A673 (cell line): ENCODE measurements around the gene KRTAP10-4.

Source experiments
- EZH2 ChIP-seq: fragments of 200-600 bp; sonication (generic); IDR thresholded peaks from 2 replicates; pipeline ENCODE4 v1.6.1; 2017; ENCODE audit warnings: borderline replicate concordance, low read depth, mild to moderate bottlenecking, mixed read lengths, antibody characterized with exemption, low read length; ENCODE audit not compliant: poor library complexity, severe bottlenecking
- TF ChIP-seq, protein P1 (sequence below): fragments of 300-800, 200-600 bp; sonication (generic); conservative IDR thresholded peaks from 2 replicates; pipeline ENCODE4 v1.5.1; 2017; ENCODE audit warnings: low read depth, mild to moderate bottlenecking, antibody characterized with exemption, low read length, moderate library complexity, mixed read lengths

DNA sequence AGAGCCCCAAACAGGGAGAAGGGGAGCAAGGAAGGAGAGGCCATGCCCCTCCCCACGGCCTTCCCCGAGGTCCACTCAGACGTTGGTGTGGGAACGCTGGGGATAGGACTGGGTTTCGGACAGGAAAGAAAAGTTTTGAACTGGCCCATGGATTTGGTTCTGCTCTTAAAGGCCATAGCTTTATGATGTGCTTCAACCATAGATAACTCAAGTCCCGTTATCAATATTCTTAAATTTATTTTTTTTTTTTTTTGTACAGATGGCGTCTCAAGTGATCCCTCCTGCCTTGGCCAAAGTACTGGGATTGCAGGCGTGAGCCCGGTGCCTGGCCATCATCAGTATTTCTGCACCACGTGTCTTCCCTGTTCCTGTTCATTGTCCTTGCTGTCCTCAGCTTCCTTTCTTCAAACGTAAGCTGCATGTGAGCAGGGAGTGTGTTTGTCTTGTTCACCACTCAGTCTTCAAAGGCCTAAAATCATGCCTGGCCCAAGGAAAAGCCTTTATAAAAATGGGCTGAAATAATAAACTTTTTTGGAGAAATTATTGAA lies 32.7 kb upstream of the KRTAP10-4 start:
- TF ChIP-seq, protein P1, sequence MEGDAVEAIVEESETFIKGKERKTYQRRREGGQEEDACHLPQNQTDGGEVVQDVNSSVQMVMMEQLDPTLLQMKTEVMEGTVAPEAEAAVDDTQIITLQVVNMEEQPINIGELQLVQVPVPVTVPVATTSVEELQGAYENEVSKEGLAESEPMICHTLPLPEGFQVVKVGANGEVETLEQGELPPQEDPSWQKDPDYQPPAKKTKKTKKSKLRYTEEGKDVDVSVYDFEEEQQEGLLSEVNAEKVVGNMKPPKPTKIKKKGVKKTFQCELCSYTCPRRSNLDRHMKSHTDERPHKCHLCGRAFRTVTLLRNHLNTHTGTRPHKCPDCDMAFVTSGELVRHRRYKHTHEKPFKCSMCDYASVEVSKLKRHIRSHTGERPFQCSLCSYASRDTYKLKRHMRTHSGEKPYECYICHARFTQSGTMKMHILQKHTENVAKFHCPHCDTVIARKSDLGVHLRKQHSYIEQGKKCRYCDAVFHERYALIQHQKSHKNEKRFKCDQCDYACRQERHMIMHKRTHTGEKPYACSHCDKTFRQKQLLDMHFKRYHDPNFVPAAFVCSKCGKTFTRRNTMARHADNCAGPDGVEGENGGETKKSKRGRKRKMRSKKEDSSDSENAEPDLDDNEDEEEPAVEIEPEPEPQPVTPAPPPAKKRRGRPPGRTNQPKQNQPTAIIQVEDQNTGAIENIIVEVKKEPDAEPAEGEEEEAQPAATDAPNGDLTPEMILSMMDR, result no peak
- no peak for TF ChIP-seq EZH2
